NB4 (cell line): Measurements from ENCODE around the gene CCDC85C.

ENCODE experiments used
- MYC ChIP-seq: IDR thresholded peaks from 2 replicates; pipeline ENCODE4 v1.6.1; 2011; ENCODE audit warnings: low read depth, low read length
- POLR2A ChIP-seq: IDR thresholded peaks from 2 replicates; pipeline ENCODE4 v1.6.1; 2011; ENCODE audit warnings: mild to moderate bottlenecking; ENCODE audit not compliant: insufficient read length; ENCODE audit errors: extremely low read depth
- TF ChIP-seq, protein P1 (sequence below): IDR thresholded peaks from one replicate; pipeline ENCODE4 v1.5.1; 2012; ENCODE audit warnings: low read depth, low read length

DNA sequence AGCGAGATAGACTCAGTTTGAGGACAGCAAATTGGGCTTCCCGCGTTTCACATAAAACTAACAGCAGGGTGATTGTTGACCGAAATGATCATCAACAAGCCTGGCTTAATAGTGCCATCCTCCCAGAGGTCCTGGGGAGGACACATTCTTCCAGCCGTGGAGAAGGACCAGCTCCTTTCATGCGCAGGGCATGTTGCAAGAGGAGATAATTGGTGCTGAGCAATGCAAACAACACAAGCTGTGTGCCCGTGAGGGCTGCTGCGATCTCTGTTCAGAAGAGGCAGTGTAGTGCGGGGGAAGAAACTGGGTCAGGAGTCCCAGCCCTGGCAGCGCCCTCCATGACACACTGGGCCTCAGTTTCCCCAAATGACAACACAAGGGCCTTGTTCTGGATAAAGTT is 54.3 kb downstream of the CCDC85C start:
- TF ChIP-seq, protein P1, sequence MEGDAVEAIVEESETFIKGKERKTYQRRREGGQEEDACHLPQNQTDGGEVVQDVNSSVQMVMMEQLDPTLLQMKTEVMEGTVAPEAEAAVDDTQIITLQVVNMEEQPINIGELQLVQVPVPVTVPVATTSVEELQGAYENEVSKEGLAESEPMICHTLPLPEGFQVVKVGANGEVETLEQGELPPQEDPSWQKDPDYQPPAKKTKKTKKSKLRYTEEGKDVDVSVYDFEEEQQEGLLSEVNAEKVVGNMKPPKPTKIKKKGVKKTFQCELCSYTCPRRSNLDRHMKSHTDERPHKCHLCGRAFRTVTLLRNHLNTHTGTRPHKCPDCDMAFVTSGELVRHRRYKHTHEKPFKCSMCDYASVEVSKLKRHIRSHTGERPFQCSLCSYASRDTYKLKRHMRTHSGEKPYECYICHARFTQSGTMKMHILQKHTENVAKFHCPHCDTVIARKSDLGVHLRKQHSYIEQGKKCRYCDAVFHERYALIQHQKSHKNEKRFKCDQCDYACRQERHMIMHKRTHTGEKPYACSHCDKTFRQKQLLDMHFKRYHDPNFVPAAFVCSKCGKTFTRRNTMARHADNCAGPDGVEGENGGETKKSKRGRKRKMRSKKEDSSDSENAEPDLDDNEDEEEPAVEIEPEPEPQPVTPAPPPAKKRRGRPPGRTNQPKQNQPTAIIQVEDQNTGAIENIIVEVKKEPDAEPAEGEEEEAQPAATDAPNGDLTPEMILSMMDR: no peak
- TF ChIP-seq POLR2A (no peak), MYC (no peak)
